Right lobe of liver (tissue), 4 donors: Measurements from ENCODE around the gene SPOCK1.

Experiments used
- POLR2A ChIP-seq: fragments of 450-650 bp; IDR thresholded peaks from one replicate; pipeline ENCODE4 v1.6.1; 2017; ENCODE audit warnings: antibody characterized with exemption, mild to moderate bottlenecking
- TF ChIP-seq, protein P1 (sequence below), 4 donors: fragments of 200-600 bp in 3 of 4; fragments of 450-650 bp in 1 of 4; IDR thresholded peaks; one replicate each; pipeline versions ENCODE4 v1.5.1 to v1.8.0; 2016 to 2022; ENCODE audit warnings: antibody characterized with exemption in 4 of 4, mild to moderate bottlenecking in 2 of 4
- donor health status: DM: no; HTN: no; CAD: no.
- donor health status: DM: no; HTN: no; CAD: no.
- donor health status: DM: no; HTN: yes; CAD: no.

- TF ChIP-seq, protein P1, sequence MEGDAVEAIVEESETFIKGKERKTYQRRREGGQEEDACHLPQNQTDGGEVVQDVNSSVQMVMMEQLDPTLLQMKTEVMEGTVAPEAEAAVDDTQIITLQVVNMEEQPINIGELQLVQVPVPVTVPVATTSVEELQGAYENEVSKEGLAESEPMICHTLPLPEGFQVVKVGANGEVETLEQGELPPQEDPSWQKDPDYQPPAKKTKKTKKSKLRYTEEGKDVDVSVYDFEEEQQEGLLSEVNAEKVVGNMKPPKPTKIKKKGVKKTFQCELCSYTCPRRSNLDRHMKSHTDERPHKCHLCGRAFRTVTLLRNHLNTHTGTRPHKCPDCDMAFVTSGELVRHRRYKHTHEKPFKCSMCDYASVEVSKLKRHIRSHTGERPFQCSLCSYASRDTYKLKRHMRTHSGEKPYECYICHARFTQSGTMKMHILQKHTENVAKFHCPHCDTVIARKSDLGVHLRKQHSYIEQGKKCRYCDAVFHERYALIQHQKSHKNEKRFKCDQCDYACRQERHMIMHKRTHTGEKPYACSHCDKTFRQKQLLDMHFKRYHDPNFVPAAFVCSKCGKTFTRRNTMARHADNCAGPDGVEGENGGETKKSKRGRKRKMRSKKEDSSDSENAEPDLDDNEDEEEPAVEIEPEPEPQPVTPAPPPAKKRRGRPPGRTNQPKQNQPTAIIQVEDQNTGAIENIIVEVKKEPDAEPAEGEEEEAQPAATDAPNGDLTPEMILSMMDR (IDR thresholded peaks at IDR 0.05): no peak
- TF ChIP-seq POLR2A: no peak
Observed at GRCh38 chr5:137265457-137265856, 233.7 kb downstream of the SPOCK1 start.
